ENCODE results near the gene ZNF584.

Gene ZNF584

GRCh38 chr19:58362272-58362994, 46.0 kb upstream of the ZNF584 start, which contains the start of gene ZNF497 (continued):
- TF ChIP-seq ZIC2 (tag by site-specific recombination; IDR thresholded peaks at IDR 0.05) (no peak), RBAK (tag by site-specific recombination; IDR thresholded peaks at IDR 0.05) (no peak), ZNF530 (tag by site-specific recombination; IDR thresholded peaks at IDR 0.05; ENCODE audit: low read depth) (no peak), ZBTB44 (tag by site-specific recombination; IDR thresholded peaks at IDR 0.05) (peak; percentile 51; the same call in 1 of the 2 replicates), ZNF626 (tag by site-specific recombination; IDR thresholded peaks at IDR 0.05) (no peak), YY2 (tag by site-specific recombination; IDR thresholded peaks at IDR 0.05) (peak; percentile 78), ZNF37A (tag by site-specific recombination; IDR thresholded peaks at IDR 0.05) (no peak), ZNF518A (tag by site-specific recombination; conservative IDR thresholded peaks at IDR 0.05; ENCODE audit: low read depth) (peak; percentile 72), SCRT1 (tag by site-specific recombination; IDR thresholded peaks at IDR 0.05; ENCODE audit: borderline replicate concordance) (no peak), ZFP37 (tag by site-specific recombination; IDR thresholded peaks at IDR 0.05) (peak; percentile 75; the same call in 1 of the 2 replicates), ZNF600 (tag by site-specific recombination; IDR thresholded peaks at IDR 0.05) (peak; percentile 89), ZNF660 (tag by site-specific recombination; IDR thresholded peaks at IDR 0.05) (0 out of 2 replicates have a peak, but pooled peaks have one; percentile 68), ZNF112 (tag by site-specific recombination; IDR thresholded peaks at IDR 0.05) (no peak), ZNF426 (tag by site-specific recombination; IDR thresholded peaks at IDR 0.05) (no peak), TCF7L2 (IDR thresholded peaks at IDR 0.05; ENCODE audit: borderline replicate concordance, low read depth, low read length) (no peak), ZFP41 (tag by site-specific recombination; IDR thresholded peaks at IDR 0.05; ENCODE audit: borderline replicate concordance) (no peak), ZNF24 (tag by site-specific recombination; IDR thresholded peaks at IDR 0.05) (peak; percentile 88), ZNF223 (tag by site-specific recombination; IDR thresholded peaks at IDR 0.05) (no peak), ZNF548 (tag by site-specific recombination; IDR thresholded peaks at IDR 0.05) (no peak), ZNF366 (tag by site-specific recombination; conservative IDR thresholded peaks at IDR 0.05) (0 out of 2 replicates have a peak, but pooled peaks have one; percentile 41), PRDM1 (tag by site-specific recombination; IDR thresholded peaks at IDR 0.05) (no peak), ZNF629 (tag by site-specific recombination; IDR thresholded peaks at IDR 0.05) (peak; percentile 42; the same call in 1 of the 2 replicates), ZSCAN5A (tag by site-specific recombination; IDR thresholded peaks at IDR 0.05) (no peak), ZNF529 (tag by site-specific recombination; IDR thresholded peaks at IDR 0.05; ENCODE audit: insufficient replicate concordance) (no peak), ZNF501 (tag by site-specific recombination; IDR thresholded peaks at IDR 0.05) (no peak; the same call in 1 of the 2 replicates), ZNF354C (tag by site-specific recombination; IDR thresholded peaks at IDR 0.05; ENCODE audit: borderline replicate concordance, low read depth) (no peak), ZNF777 (tag by site-specific recombination; IDR thresholded peaks at IDR 0.05; ENCODE audit: borderline replicate concordance) (peak; percentile 20; the same call in 1 of the 2 replicates), ZNF677 (tag by site-specific recombination; IDR thresholded peaks at IDR 0.05) (no peak)
- TF ChIP-seq, protein P1, sequence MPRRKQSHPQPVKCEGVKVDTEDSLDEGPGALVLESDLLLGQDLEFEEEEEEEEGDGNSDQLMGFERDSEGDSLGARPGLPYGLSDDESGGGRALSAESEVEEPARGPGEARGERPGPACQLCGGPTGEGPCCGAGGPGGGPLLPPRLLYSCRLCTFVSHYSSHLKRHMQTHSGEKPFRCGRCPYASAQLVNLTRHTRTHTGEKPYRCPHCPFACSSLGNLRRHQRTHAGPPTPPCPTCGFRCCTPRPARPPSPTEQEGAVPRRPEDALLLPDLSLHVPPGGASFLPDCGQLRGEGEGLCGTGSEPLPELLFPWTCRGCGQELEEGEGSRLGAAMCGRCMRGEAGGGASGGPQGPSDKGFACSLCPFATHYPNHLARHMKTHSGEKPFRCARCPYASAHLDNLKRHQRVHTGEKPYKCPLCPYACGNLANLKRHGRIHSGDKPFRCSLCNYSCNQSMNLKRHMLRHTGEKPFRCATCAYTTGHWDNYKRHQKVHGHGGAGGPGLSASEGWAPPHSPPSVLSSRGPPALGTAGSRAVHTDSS (tag by site-specific recombination; IDR thresholded peaks at IDR 0.05), result no peak
- TF ChIP-seq, protein P2, sequence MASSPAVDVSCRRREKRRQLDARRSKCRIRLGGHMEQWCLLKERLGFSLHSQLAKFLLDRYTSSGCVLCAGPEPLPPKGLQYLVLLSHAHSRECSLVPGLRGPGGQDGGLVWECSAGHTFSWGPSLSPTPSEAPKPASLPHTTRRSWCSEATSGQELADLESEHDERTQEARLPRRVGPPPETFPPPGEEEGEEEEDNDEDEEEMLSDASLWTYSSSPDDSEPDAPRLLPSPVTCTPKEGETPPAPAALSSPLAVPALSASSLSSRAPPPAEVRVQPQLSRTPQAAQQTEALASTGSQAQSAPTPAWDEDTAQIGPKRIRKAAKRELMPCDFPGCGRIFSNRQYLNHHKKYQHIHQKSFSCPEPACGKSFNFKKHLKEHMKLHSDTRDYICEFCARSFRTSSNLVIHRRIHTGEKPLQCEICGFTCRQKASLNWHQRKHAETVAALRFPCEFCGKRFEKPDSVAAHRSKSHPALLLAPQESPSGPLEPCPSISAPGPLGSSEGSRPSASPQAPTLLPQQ (tag by site-specific recombination; IDR thresholded peaks at IDR 0.05), result peak; percentile 78
